Endothelial cell of umbilical vein (primary cell): ENCODE results near the gene ABTB2. TPM values are rescaled to one million over a fixed set of nuclear protein-coding genes. Genes with fewer than 3 reads are reported as not detected.

Source experiments
- BruUV-seq: library from RNA; stranded (reverse); fragments of 400-500 nt; replicated peaks from 2 replicates; lab custom pipeline; 2021; lab: Mats Ljungman, UMichigan
- CTCF ChIA-PET: fragments of 300-600, 350-600 bp; sonication (Branson Sonifier 250); formaldehyde crosslinking; loops from one replicate; lab custom pipeline; 2021; ENCODE audit warnings: antibody characterized with exemption, inconsistent platforms; lab: Charles Lee
- POLR2A ChIA-PET: fragments of 300-600, 350-600 bp; sonication (Branson Sonifier 250); formaldehyde crosslinking; loops from one replicate; lab custom pipeline; 2021; ENCODE audit warnings: antibody characterized with exemption, inconsistent platforms; lab: Charles Lee
- DNase-seq: peaks from one replicate; pipeline ENCODE4 v3.0.0-alpha.2; 2011; ENCODE audit warnings: low read depth, low spot score
- FAIRE-seq: peaks from 2 replicates; lab custom pipeline; 2011; peaks lifted over from hg19 to GRCh38; lab: Jason Lieb, UNC
- H2AFZ ChIP-seq: 2 replicates; pipeline ENCODE4 v1.6.0; 2012; ENCODE audit warnings: low read depth, low read length, control low read depth, inconsistent platforms
- H3K27ac ChIP-seq: 2 replicates; pipeline ENCODE4 v1.5.1; 2011; ENCODE audit warnings: low read depth, mild to moderate bottlenecking, control low read depth, low read length, moderate library complexity; ENCODE audit not compliant: insufficient read depth
- H3K27me3 ChIP-seq, 2 experiments: 2 replicates each; pipeline versions ENCODE4 v1.6.0 to v1.6.1; 2011; ENCODE audit warnings: low read length in 2 of 2, mixed read lengths in 1 of 2; ENCODE audit not compliant: control insufficient read depth in 2 of 2, insufficient read depth in 2 of 2
- H3K36me3 ChIP-seq, 2 experiments: 2 replicates in 1 of 2; 3 replicates in 1 of 2; pipeline ENCODE4 v1.5.1; 2011; ENCODE audit warnings: low read length in 2 of 2, mild to moderate bottlenecking in 1 of 2, moderate library complexity in 1 of 2; ENCODE audit not compliant: control insufficient read depth in 2 of 2, insufficient read depth in 2 of 2; ENCODE audit errors: extremely low read depth in 1 of 2
- H3K4me1 ChIP-seq: 3 replicates; pipeline ENCODE4 v1.5.1; 2011; ENCODE audit warnings: mild to moderate bottlenecking, low read length; ENCODE audit not compliant: control insufficient read depth, insufficient read depth; ENCODE audit errors: extremely low read depth
- H3K4me2 ChIP-seq: 2 replicates; pipeline ENCODE4 v1.6.1; 2011; ENCODE audit warnings: low read length, control low read depth, mixed read lengths; ENCODE audit not compliant: insufficient read depth
- H3K4me3 ChIP-seq, 3 experiments: fragments of 200-600 bp in 1 of 3; sonication (generic), shearing (Covaris generic) in 1 of 3; replicated peaks in 1 of 3; 2 replicates each; pipeline ENCODE4 v1.5.1; 2011 to 2016; ENCODE audit warnings: control low read depth in 3 of 3, low read length in 3 of 3, mild to moderate bottlenecking in 2 of 3, inconsistent platforms in 1 of 3, low read depth in 1 of 3, moderate library complexity in 1 of 3; ENCODE audit not compliant: insufficient read depth in 1 of 3
- H3K79me2 ChIP-seq: 2 replicates; pipeline ENCODE4 v1.6.0; 2012; ENCODE audit warnings: low read length, inconsistent platforms; ENCODE audit not compliant: control insufficient read depth, insufficient read depth
- H3K9ac ChIP-seq: replicated peaks from 2 replicates; pipeline ENCODE3; 2011; ENCODE audit warnings: low read length, control low read depth; ENCODE audit not compliant: insufficient read depth; ENCODE audit errors: extremely low read depth
- H3K9me1 ChIP-seq: replicated peaks from 3 replicates; pipeline ENCODE4 v1.6.0; 2011; ENCODE audit warnings: mild to moderate bottlenecking, low read length; ENCODE audit not compliant: control insufficient read depth, insufficient read depth; ENCODE audit errors: extremely low read depth
- H3K9me3 ChIP-seq: replicated peaks from 2 replicates; pipeline ENCODE4 v1.5.1; 2012; ENCODE audit warnings: low read length, inconsistent platforms; ENCODE audit not compliant: control insufficient read depth, insufficient read depth
- H4K20me1 ChIP-seq: replicated peaks from 2 replicates; pipeline ENCODE3; 2011; ENCODE audit warnings: mild to moderate bottlenecking, low read length; ENCODE audit not compliant: control insufficient read depth, insufficient read depth; ENCODE audit errors: extremely low read depth
- EZH2 ChIP-seq: IDR thresholded peaks from 2 replicates; pipeline ENCODE4 v1.6.1; 2012; ENCODE audit warnings: borderline replicate concordance, low read depth, mild to moderate bottlenecking, moderate library complexity, low read length, inconsistent platforms; ENCODE audit not compliant: severe bottlenecking
- FOS ChIP-seq: IDR thresholded peaks from 2 replicates; pipeline ENCODE4 v1.6.1; 2011; ENCODE audit warnings: mild to moderate bottlenecking, low read length, moderate library complexity, borderline replicate concordance; ENCODE audit not compliant: insufficient read depth
- GATA2 ChIP-seq: IDR thresholded peaks from 2 replicates; pipeline ENCODE4 v1.7.0; 2011; ENCODE audit warnings: low read depth, mild to moderate bottlenecking, moderate library complexity, mixed read lengths, low read length; ENCODE audit not compliant: insufficient read length, insufficient read depth
- JUN ChIP-seq: IDR thresholded peaks from 2 replicates; pipeline ENCODE4 v1.6.1; 2011; ENCODE audit warnings: borderline replicate concordance, low read depth; ENCODE audit not compliant: insufficient read length, insufficient read depth
- MYC ChIP-seq: IDR thresholded peaks from one replicate; pipeline ENCODE4 v1.6.1; 2011; ENCODE audit warnings: mild to moderate bottlenecking, low read depth, low read length
- POLR2A ChIP-seq: IDR thresholded peaks from 2 replicates; pipeline ENCODE4 v1.6.1; 2012; ENCODE audit warnings: low read depth, mild to moderate bottlenecking, control low read depth, low read length
- POLR2AphosphoS5 ChIP-seq: IDR thresholded peaks from 2 replicates; pipeline ENCODE4 v1.6.1; 2012; ENCODE audit warnings: low read depth, mild to moderate bottlenecking, control low read depth, low read length, moderate library complexity; ENCODE audit not compliant: insufficient read depth
- dilution Hi-C: fragments of 300-500 bp; cut with MboI; formaldehyde crosslinking; loops from one replicate; pipeline ENCODE4 v1.15.0; 2019; ENCODE audit warnings: low sequenced_read_pairs; ENCODE audit not compliant: extremely low pct_ligation_motif_present
- intact Hi-C: fragments of 100-400 bp; cut with micrococcal nuclease; formaldehyde crosslinking; loops from one replicate; pipeline ENCODE4 v1.10.0; 2022
- polyA plus RNA-seq, 4 experiments: library from polyadenylated mRNA; depleted of rRNA in 3 of 4; stranded (reverse) in 3 of 4; unstranded in 1 of 4; fragments of >200 nt; gene quantifications; 2 replicates each; pipeline versions ENCODE4 v1.2.1 to v1.2.3, GENCODE V29; 2011 to 2012; ENCODE audit warnings: missing spikeins in 1 of 4
- total RNA-seq: library from RNA; stranded (reverse); gene quantifications from 2 replicates; pipeline ENCODE4 v1.2.3, GENCODE V29; 2021
- TF ChIP-seq, protein P1 (sequence below), 2 donors: IDR thresholded peaks; 1 replicate in 1 of 2; 2 replicates in 1 of 2; pipeline ENCODE4 v1.5.1; 2011; ENCODE audit warnings: low read length in 2 of 2, mild to moderate bottlenecking in 2 of 2, moderate library complexity in 2 of 2, control low read depth in 1 of 2, inconsistent platforms in 1 of 2, low read depth in 1 of 2; ENCODE audit not compliant: insufficient read depth in 1 of 2; ENCODE audit errors: extremely low read depth in 1 of 2
- TF ChIP-seq, protein P2 (sequence below): IDR thresholded peaks from 2 replicates; pipeline ENCODE4 v1.6.1; 2011; ENCODE audit not compliant: insufficient read depth, insufficient read length

Gene ABTB2
- total and polyA plus RNA-seq, 2 donors (not counting 3 experiments of a cell fraction or from before 2014, with no cell fraction given): 0.11 to 0.14 TPM

DNA sequence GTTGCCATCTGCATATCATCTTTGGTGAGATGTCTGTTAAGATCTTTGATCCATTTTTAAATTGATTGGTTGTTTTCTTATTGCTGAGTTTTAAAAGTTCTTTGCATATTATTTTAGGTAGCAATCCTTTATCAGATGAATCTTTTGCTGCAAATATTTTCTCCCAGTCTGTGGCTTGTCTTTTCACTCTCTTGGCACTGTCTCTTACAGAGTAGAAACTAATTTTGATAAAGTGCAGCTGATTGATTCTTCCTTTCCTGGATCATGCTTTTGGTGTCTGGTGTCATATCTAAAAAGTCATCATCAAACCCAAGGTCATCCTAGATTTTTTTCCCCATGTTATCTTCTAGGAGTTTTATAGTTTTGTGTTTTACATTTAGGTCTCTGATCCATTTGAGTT is 139.7 kb downstream of the ABTB2 start:
- TF ChIP-seq FOS: no peak
- TF ChIP-seq GATA2: no peak
- no peak for TF ChIP-seq JUN
- no peak for TF ChIP-seq EZH2
- TF ChIP-seq, protein P1, sequence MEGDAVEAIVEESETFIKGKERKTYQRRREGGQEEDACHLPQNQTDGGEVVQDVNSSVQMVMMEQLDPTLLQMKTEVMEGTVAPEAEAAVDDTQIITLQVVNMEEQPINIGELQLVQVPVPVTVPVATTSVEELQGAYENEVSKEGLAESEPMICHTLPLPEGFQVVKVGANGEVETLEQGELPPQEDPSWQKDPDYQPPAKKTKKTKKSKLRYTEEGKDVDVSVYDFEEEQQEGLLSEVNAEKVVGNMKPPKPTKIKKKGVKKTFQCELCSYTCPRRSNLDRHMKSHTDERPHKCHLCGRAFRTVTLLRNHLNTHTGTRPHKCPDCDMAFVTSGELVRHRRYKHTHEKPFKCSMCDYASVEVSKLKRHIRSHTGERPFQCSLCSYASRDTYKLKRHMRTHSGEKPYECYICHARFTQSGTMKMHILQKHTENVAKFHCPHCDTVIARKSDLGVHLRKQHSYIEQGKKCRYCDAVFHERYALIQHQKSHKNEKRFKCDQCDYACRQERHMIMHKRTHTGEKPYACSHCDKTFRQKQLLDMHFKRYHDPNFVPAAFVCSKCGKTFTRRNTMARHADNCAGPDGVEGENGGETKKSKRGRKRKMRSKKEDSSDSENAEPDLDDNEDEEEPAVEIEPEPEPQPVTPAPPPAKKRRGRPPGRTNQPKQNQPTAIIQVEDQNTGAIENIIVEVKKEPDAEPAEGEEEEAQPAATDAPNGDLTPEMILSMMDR (IDR thresholded peaks at IDR 0.05; ENCODE audit: extremely low read depth in 1 of 2, insufficient read depth in 1 of 2, low read depth in 1 of 2, low read length in 2 of 2): no peak
- TF ChIP-seq MYC: no peak
- no peak for TF ChIP-seq POLR2A
- TF ChIP-seq, protein P2, sequence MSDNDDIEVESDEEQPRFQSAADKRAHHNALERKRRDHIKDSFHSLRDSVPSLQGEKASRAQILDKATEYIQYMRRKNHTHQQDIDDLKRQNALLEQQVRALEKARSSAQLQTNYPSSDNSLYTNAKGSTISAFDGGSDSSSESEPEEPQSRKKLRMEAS: no peak
- no peak for TF ChIP-seq POLR2AphosphoS5
- Histone ChIP-seq H3K79me2 (no peaks in the 10 kb centered on the region), H4K20me1 (no peaks in the 10 kb centered on the region), H3K4me3 (no peak overlapping the region), H3K27me3 (peaks cover 2 to 3% of the 10 kb centered on the region in 2 experiments), H3K27ac (no peak overlapping the region), H3K9ac (no peak overlapping the region), H3K9me3 (no peaks in the 10 kb centered on the region), H2AFZ (no peak overlapping the region), H3K4me2 (no peak overlapping the region), H3K4me1 (no peaks in the 10 kb centered on the region), H3K36me3 (no peaks in the 10 kb centered on the region), H3K9me1 (no peaks in the 10 kb centered on the region)
- dilution Hi-C loops (no loop called here), intact Hi-C loops (no loop called here)
- FAIRE-seq (no peak), DNase-seq (no peak)
- ChIA-PET CTCF (no interaction called here), POLR2A (no interaction called here)
- no TSS peak for BruUV-seq
